ENCODE results near the gene SLC5A8. TPM values are rescaled to one million over a fixed set of nuclear protein-coding genes. Genes with fewer than 3 reads are reported as not detected.

Gene SLC5A8
- total and polyA plus RNA-seq, 2 experiments from 2014 or later: 0.10 TPM

GRCh38 chr12:101173197-101173749, 36.8 kb downstream of the SLC5A8 start:
- no peak for TF ChIP-seq ZNF114 (CRISPR knock-in tag; IDR thresholded peaks at IDR 0.05)
- TF ChIP-seq STAT1 (IDR thresholded peaks at IDR 0.05; ENCODE audit: unreplicated experiment): no peak
- TF ChIP-seq NANOG (IDR thresholded peaks at IDR 0.05; ENCODE audit: borderline replicate concordance): no peak
- TF ChIP-seq, protein P1, sequence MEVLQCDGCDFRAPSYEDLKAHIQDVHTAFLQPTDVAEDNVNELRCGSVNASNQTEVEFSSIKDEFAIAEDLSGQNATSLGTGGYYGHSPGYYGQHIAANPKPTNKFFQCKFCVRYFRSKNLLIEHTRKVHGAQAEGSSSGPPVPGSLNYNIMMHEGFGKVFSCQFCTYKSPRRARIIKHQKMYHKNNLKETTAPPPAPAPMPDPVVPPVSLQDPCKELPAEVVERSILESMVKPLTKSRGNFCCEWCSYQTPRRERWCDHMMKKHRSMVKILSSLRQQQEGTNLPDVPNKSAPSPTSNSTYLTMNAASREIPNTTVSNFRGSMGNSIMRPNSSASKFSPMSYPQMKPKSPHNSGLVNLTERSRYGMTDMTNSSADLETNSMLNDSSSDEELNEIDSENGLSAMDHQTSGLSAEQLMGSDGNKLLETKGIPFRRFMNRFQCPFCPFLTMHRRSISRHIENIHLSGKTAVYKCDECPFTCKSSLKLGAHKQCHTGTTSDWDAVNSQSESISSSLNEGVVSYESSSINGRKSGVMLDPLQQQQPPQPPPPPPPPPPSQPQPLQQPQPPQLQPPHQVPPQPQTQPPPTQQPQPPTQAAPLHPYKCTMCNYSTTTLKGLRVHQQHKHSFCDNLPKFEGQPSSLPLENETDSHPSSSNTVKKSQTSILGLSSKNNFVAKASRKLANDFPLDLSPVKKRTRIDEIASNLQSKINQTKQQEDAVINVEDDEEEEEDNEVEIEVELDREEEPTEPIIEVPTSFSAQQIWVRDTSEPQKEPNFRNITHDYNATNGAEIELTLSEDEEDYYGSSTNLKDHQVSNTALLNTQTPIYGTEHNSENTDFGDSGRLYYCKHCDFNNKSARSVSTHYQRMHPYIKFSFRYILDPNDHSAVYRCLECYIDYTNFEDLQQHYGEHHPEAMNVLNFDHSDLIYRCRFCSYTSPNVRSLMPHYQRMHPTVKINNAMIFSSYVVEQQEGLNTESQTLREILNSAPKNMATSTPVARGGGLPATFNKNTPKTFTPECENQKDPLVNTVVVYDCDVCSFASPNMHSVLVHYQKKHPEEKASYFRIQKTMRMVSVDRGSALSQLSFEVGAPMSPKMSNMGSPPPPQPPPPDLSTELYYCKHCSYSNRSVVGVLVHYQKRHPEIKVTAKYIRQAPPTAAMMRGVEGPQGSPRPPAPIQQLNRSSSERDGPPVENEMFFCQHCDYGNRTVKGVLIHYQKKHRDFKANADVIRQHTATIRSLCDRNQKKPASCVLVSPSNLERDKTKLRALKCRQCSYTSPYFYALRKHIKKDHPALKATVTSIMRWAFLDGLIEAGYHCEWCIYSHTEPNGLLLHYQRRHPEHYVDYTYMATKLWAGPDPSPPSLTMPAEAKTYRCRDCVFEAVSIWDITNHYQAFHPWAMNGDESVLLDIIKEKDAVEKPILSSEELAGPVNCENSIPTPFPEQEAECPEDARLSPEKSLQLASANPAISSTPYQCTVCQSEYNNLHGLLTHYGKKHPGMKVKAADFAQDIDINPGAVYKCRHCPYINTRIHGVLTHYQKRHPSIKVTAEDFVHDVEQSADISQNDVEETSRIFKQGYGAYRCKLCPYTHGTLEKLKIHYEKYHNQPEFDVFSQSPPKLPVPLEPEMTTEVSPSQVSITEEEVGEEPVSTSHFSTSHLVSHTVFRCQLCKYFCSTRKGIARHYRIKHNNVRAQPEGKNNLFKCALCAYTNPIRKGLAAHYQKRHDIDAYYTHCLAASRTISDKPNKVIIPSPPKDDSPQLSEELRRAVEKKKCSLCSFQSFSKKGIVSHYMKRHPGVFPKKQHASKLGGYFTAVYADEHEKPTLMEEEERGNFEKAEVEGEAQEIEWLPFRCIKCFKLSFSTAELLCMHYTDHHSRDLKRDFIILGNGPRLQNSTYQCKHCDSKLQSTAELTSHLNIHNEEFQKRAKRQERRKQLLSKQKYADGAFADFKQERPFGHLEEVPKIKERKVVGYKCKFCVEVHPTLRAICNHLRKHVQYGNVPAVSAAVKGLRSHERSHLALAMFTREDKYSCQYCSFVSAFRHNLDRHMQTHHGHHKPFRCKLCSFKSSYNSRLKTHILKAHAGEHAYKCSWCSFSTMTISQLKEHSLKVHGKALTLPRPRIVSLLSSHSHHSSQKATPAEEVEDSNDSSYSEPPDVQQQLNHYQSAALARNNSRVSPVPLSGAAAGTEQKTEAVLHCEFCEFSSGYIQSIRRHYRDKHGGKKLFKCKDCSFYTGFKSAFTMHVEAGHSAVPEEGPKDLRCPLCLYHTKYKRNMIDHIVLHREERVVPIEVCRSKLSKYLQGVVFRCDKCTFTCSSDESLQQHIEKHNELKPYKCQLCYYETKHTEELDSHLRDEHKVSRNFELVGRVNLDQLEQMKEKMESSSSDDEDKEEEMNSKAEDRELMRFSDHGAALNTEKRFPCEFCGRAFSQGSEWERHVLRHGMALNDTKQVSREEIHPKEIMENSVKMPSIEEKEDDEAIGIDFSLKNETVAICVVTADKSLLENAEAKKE (CRISPR knock-in tag; IDR thresholded peaks at IDR 0.05): no peak
- no peak for TF ChIP-seq JUNB (IDR thresholded peaks at IDR 0.05; ENCODE audit: unreplicated experiment)
- TF ChIP-seq ZNF331 (CRISPR knock-in tag; IDR thresholded peaks at IDR 0.05; ENCODE audit: low read depth): no peak
- TF ChIP-seq EZH2phosphoT487 (IDR thresholded peaks at IDR 0.05; ENCODE audit: unreplicated experiment): no peak
- TF ChIP-seq POLR2AphosphoS5 (IDR thresholded peaks at IDR 0.05; ENCODE audit: low read depth): no peak
- no peak for TF ChIP-seq CREB1 (CRISPR knock-in tag; IDR thresholded peaks at IDR 0.05; ENCODE audit: low read depth)
- TF ChIP-seq, protein P2, sequence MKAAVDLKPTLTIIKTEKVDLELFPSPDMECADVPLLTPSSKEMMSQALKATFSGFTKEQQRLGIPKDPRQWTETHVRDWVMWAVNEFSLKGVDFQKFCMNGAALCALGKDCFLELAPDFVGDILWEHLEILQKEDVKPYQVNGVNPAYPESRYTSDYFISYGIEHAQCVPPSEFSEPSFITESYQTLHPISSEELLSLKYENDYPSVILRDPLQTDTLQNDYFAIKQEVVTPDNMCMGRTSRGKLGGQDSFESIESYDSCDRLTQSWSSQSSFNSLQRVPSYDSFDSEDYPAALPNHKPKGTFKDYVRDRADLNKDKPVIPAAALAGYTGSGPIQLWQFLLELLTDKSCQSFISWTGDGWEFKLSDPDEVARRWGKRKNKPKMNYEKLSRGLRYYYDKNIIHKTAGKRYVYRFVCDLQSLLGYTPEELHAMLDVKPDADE (IDR thresholded peaks at IDR 0.05): no peak
- no peak overlapping the region; the same call in 1 of the 2 replicates for H2AFZ ChIP-seq
- no peak overlapping the region for H3K4me2 ChIP-seq
- H3K4me3 ChIP-seq: no peak overlapping the region
- Mint-ChIP-seq H3K36me3 (ENCODE audit: low read depth) (no peaks in the 10 kb centered on the region), H3K4me1 (no peaks in the 10 kb centered on the region; the same call in 2 of the 3 replicates), H3K27ac (no peak overlapping the region), H3K4me3 (no peak overlapping the region), H3K27me3 (ENCODE audit: insufficient read depth, low read depth, poor library complexity) (no peaks in the 10 kb centered on the region), H3K9me3 (no peaks in the 10 kb centered on the region)
- H3K36me3 ChIP-seq (ENCODE audit: insufficient read depth): no peaks in the 10 kb centered on the region
- H3K27ac ChIP-seq (ENCODE audit: low read depth): no peak overlapping the region
- no peaks in the 10 kb centered on the region for H3K4me1 ChIP-seq (ENCODE audit: insufficient read depth)
- DNase-seq (ENCODE audit: low spot score) (no peak), ATAC-seq (no peak)
- H3K27me3 ChIP-seq (ENCODE audit: insufficient read depth): no peaks in the 10 kb centered on the region
- H3K9me2 ChIP-seq (ENCODE audit: insufficient read depth): no peaks in the 10 kb centered on the region
- H3K79me2 ChIP-seq (replicated peaks; ENCODE audit: insufficient read depth): no peaks in the 10 kb centered on the region
- H4K20me1 ChIP-seq (replicated peaks; ENCODE audit: insufficient read depth): no peaks in the 10 kb centered on the region
- no peaks in the 10 kb centered on the region for H3F3A ChIP-seq (replicated peaks; ENCODE audit: low read depth)
